ENCODE results near the gene MED22.

GRCh38 chr9:133394687-133395271, 46.8 kb upstream of the MED22 start:
- no peak for TF ChIP-seq ZFX (IDR thresholded peaks at IDR 0.05; ENCODE audit: borderline replicate concordance)
- TF ChIP-seq, protein P1, sequence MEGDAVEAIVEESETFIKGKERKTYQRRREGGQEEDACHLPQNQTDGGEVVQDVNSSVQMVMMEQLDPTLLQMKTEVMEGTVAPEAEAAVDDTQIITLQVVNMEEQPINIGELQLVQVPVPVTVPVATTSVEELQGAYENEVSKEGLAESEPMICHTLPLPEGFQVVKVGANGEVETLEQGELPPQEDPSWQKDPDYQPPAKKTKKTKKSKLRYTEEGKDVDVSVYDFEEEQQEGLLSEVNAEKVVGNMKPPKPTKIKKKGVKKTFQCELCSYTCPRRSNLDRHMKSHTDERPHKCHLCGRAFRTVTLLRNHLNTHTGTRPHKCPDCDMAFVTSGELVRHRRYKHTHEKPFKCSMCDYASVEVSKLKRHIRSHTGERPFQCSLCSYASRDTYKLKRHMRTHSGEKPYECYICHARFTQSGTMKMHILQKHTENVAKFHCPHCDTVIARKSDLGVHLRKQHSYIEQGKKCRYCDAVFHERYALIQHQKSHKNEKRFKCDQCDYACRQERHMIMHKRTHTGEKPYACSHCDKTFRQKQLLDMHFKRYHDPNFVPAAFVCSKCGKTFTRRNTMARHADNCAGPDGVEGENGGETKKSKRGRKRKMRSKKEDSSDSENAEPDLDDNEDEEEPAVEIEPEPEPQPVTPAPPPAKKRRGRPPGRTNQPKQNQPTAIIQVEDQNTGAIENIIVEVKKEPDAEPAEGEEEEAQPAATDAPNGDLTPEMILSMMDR (IDR thresholded peaks at IDR 0.05): no peak

All from 22Rv1 (cell line).